Chondrocyte (in vitro differentiated cells): ENCODE data around the gene VKORC1. TPM values are rescaled to one million over a fixed set of nuclear protein-coding genes. Genes with fewer than 3 reads are reported as not detected.
"Not testable (repeated sequence)": the region's sequence is repeated elsewhere in the genome, so short reads cannot be mapped to it uniquely, and the experiment has no call there.

Experiments
- DNase-seq: peaks from one replicate; pipeline ENCODE4 v3.0.0; 2021; ENCODE audit warnings: mixed read lengths, low spot score
- H3K27ac Mint-ChIP-seq: one replicate; pipeline ENCODE4 v1.8.0; 2021; ENCODE audit warnings: mild to moderate bottlenecking, moderate library complexity, mixed read lengths; ENCODE audit not compliant: unreplicated experiment
- H3K27me3 Mint-ChIP-seq: 2 replicates; pipeline ENCODE4 v1.8.0; 2021; ENCODE audit warnings: low read depth, mixed read lengths
- H3K36me3 Mint-ChIP-seq: 2 replicates; pipeline ENCODE4 v1.8.0; 2021; ENCODE audit warnings: low read depth, mixed read lengths
- H3K4me1 Mint-ChIP-seq: 2 replicates; pipeline ENCODE4 v1.8.0; 2021; ENCODE audit warnings: low read depth, mild to moderate bottlenecking, mixed read lengths
- H3K4me3 Mint-ChIP-seq: one replicate; pipeline ENCODE4 v1.8.0; 2021; ENCODE audit warnings: mild to moderate bottlenecking, moderate library complexity, mixed read lengths; ENCODE audit not compliant: unreplicated experiment
- H3K9me3 Mint-ChIP-seq: 2 replicates; pipeline ENCODE4 v1.8.0; 2021; ENCODE audit warnings: low read depth, mixed read lengths
- total RNA-seq: library from RNA; stranded (reverse); gene quantifications from 3 replicates; pipeline ENCODE4 v1.2.1, GENCODE V29; 2021
- TF ChIP-seq, protein P1 (sequence below): fragments of 200-600 bp; sonication (generic); IDR thresholded peaks from 2 replicates; pipeline ENCODE4 v1.5.0; 2021; ENCODE audit warnings: antibody characterized with exemption, mild to moderate bottlenecking, moderate library complexity

VKORC1 gene
- total RNA-seq, 1 donor from 2014 or later = 199 TPM

DNA sequence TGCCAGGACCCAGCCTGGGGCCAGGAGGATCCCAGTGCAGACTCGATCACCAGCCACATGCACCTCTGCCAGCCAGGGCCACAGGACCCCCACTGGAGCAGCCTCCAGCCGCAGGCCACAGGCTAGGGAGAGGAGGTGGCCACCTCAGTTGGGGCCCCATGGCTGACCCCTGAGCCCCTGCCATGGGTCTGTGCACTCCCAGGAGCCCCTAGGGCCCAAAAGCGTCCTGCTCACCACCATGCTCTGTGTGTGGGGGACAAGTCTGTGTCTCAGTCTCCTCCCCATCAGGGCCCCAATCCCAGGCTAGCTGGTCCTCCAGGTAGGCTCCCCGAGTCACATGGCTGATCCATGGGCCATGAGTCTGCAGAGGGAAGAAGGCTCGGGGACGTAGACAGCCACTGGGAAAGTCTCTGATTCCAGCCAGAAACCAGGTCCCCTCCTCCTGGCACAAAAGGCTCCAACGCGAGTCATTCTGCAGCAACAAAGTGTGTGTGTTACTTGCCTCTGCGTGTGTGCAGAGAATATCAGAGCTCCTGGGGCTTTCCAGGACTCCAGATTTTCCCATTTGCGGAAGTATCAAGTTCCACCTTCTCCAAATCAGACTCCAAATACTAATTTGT is 47.0 kb upstream of the VKORC1 start:
- peaks cover 23% of the 10 kb centered on the region for H3K4me1 Mint-ChIP-seq
- TF ChIP-seq, protein P1, sequence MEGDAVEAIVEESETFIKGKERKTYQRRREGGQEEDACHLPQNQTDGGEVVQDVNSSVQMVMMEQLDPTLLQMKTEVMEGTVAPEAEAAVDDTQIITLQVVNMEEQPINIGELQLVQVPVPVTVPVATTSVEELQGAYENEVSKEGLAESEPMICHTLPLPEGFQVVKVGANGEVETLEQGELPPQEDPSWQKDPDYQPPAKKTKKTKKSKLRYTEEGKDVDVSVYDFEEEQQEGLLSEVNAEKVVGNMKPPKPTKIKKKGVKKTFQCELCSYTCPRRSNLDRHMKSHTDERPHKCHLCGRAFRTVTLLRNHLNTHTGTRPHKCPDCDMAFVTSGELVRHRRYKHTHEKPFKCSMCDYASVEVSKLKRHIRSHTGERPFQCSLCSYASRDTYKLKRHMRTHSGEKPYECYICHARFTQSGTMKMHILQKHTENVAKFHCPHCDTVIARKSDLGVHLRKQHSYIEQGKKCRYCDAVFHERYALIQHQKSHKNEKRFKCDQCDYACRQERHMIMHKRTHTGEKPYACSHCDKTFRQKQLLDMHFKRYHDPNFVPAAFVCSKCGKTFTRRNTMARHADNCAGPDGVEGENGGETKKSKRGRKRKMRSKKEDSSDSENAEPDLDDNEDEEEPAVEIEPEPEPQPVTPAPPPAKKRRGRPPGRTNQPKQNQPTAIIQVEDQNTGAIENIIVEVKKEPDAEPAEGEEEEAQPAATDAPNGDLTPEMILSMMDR = no peak
- no peaks in the 10 kb centered on the region for H3K9me3 Mint-ChIP-seq
- peak overlapping the region; percentile 92 for H3K27ac Mint-ChIP-seq
- H3K27me3 Mint-ChIP-seq = peaks cover 3% of the 10 kb centered on the region
- no peak for DNase-seq
- H3K36me3 Mint-ChIP-seq = no peaks in the 10 kb centered on the region
- peak overlapping the region; percentile 64 for H3K4me3 Mint-ChIP-seq

DNA sequence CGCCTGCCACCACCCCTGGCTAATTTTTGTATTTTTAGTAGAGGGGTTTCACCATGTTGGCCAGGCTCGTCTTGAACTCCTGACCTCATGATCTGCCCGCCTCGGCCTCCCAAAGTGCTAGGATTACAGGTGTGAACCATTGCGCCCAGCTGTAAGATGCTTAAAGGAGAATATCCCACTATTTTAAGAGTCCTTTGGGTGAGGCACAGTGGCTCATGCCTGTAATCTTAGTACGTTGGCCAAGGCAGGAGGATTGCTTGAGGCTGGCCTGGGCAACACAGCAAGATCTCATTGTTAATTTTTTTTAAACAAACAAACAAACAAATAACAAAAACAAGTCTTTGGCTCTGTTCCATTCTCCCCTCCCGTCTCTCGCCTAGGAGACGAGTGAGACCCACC is 46.5 kb upstream of the VKORC1 start:
- not testable (repeated sequence) for H3K27me3 Mint-ChIP-seq, H3K4me3 Mint-ChIP-seq, H3K36me3 Mint-ChIP-seq, H3K9me3 Mint-ChIP-seq, DNase-seq
- Mint-ChIP-seq H3K27ac (peak overlapping the region; percentile 92), H3K4me1 (peaks cover 23% of the 10 kb centered on the region)

DNA sequence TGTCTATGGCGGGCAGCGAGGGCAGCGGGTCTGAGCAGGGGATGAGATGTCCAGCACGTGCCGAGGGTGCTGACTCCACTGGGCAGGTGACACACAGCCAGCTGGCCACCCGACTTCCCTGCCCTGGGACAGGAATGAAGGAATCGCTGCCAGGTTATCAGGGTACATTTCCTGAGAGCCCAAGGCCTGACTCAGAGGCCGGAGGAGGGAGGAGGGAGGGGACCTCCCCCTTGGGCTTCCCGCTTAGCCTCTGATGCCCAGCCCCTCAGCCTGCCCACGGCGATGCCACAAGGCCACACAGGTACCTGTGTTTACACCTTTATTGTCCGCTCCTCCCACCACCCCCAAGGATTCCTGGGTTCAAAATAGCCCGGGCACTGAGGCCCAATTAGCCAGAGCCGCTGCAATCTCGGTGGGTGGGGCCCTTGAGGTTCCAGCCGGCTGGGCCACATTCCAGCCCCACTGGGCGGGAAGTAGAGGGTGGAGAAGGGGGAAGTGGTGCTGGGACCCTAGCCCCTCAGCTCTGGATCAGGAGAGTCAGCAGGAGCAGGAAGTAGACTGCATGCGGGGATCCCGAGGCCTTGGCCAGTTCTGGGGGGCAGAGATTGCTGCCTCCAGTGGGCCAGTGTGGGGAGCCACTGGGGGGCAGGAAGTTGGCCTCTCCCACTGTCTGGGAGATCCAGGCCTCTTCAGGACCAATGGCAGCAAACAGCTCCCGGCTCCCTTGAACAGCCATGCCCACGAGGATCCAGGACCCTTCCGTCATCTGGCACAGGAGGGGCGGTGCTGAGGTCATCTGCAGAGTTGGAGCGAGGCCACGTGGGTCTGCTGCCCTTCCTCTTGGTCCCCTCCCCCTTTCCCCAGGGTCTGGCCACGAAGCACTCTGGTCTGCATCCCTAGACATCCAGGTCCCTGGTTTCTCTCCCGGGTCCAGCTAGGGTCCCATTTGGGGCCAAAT is 44.3 kb upstream of the VKORC1 start:
- Mint-ChIP-seq H3K4me3 (no peak overlapping the region), H3K27ac (no peak overlapping the region)

DNA sequence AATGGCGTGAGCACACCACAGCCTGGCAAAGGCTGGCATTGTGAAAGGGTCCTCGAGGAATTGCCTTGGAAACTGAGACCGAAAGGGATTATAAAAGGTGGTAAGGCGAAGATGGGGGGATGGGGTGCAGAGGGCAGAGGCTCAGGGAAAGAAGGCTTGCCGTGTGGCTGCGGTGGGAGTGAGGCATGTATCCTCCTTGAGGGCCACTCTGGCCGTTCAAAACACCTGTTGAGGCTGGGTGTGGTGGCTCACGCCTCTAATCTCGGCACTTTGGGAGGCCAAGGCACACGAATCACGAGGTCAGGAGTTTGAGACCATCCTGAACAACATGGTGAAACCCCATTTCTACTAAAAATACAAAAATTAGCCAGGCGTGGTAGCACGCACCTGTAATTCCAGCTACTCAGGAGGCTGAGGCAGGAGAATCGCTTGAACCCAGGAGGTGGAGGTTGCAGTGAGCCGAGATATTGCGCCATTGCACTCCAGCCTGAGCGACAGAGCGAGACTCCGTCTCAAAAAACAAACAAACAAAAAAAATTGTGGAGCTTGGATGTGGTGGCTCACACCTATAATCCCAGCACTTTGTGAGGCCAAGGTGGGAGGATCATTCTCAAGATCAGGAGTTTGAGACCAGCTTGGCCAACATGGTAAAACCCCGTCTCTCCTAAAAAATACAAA is 42.4 kb upstream of the VKORC1 start:
- H3K36me3 Mint-ChIP-seq, DNase-seq, H3K27ac Mint-ChIP-seq, H3K27me3 Mint-ChIP-seq, H3K4me3 Mint-ChIP-seq, H3K9me3 Mint-ChIP-seq: not testable (repeated sequence)
- H3K4me1 Mint-ChIP-seq = peaks cover 24% of the 10 kb centered on the region

More for the DNA sequence above, 44.3 kb upstream of the VKORC1 start:
- DNase-seq = no peak
- no peaks in the 10 kb centered on the region for H3K36me3 Mint-ChIP-seq
- H3K9me3 Mint-ChIP-seq = no peaks in the 10 kb centered on the region
- no peaks in the 10 kb centered on the region for H3K27me3 Mint-ChIP-seq
- peaks cover 26% of the 10 kb centered on the region for H3K4me1 Mint-ChIP-seq
- TF ChIP-seq, protein P1 = no peak

DNA sequence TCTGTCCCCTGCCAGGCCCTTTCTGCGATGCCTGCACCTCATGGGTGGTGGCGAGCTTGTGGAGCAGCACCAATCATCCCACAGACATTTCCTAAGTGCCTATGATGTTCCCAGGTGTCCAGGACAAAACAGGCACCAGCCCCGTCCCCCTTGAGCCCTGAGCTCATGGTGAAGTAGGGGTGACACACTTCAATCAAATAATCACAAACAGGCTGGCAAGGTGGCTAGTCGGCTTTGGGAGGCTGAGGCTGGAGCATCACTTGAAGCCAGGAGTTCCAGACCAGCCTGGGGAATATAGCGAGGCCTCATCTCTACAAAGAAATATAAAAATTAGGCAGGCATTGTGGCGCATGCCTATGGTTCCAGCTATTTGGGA is 41.7 kb upstream of the VKORC1 start:
- TF ChIP-seq, protein P1 = no peak
- no peak for DNase-seq
- peaks cover 17% of the 10 kb centered on the region for H3K4me1 Mint-ChIP-seq
- no peaks in the 10 kb centered on the region for H3K27me3 Mint-ChIP-seq
- no peaks in the 10 kb centered on the region for H3K9me3 Mint-ChIP-seq
- peaks cover under 1% of the 10 kb centered on the region for H3K36me3 Mint-ChIP-seq
- no peak overlapping the region for H3K27ac Mint-ChIP-seq
- no peak overlapping the region for H3K4me3 Mint-ChIP-seq
